Skeletal muscle tissue (tissue), 4 donors: Measurements from ENCODE around the gene OR5A2. TPM values are rescaled to one million over a fixed set of nuclear protein-coding genes. Genes with fewer than 3 reads are reported as not detected.

Experiments used
- H3K27ac ChIP-seq: one replicate; pipeline ENCODE4 v1.7.0; 2013; ENCODE audit warnings: mild to moderate bottlenecking, low read depth, low read length, inconsistent platforms
- H3K27me3 ChIP-seq, 3 donors: one replicate each; pipeline ENCODE4 v1.7.0; 2013; ENCODE audit warnings: low read length in 3 of 3; ENCODE audit not compliant: control insufficient read depth in 3 of 3, insufficient read depth in 3 of 3
- H3K36me3 ChIP-seq, 3 donors: one replicate each; pipeline ENCODE4 v1.7.0; 2013; ENCODE audit warnings: low read length in 3 of 3; ENCODE audit not compliant: control insufficient read depth in 3 of 3, insufficient read depth in 3 of 3
- H3K4me1 ChIP-seq, 3 donors: one replicate each; pipeline ENCODE4 v1.7.0; 2013; ENCODE audit warnings: low read length in 3 of 3, mild to moderate bottlenecking in 3 of 3; ENCODE audit not compliant: control insufficient read depth in 3 of 3, insufficient read depth in 3 of 3
- H3K4me3 ChIP-seq, 3 donors: one replicate each; pipeline ENCODE4 v1.7.0; 2013; ENCODE audit warnings: low read length in 3 of 3
- H3K9ac ChIP-seq, 3 donors: one replicate each; pipeline ENCODE4 v1.7.0; 2013; ENCODE audit warnings: low read length in 3 of 3, mild to moderate bottlenecking in 3 of 3, moderate library complexity in 2 of 3, low read depth in 1 of 3
- H3K9me3 ChIP-seq, 3 donors: one replicate each; pipeline ENCODE4 v1.7.0; 2013; ENCODE audit warnings: low read length in 3 of 3; ENCODE audit not compliant: control insufficient read depth in 3 of 3
- total RNA-seq: library from RNA; depleted of rRNA; stranded (reverse); fragments of >200 nt; gene quantifications from one replicate; pipeline ENCODE4 v1.2.3, GENCODE V29; 2014
- donor health status: Osteomylitis.

The OR5A2 gene
- total RNA-seq, 1 donor from 2014 or later: not detected

- H3K36me3 ChIP-seq: no peaks in the 10 kb centered on the region
- no peaks in the 10 kb centered on the region for H3K9me3 ChIP-seq
- H3K9ac ChIP-seq: no peak overlapping the region
Measured at GRCh38 chr11:59429924-59430516, 3.8 kb upstream of the OR5A2 start.

GRCh38 chr11:59427068-59427382 is 812 bp upstream of the OR5A2 start:
- Histone ChIP-seq H3K27me3 (no peaks in the 10 kb centered on the region), H3K4me1 (no peaks in the 10 kb centered on the region), H3K27ac (no peak overlapping the region)

More at GRCh38 chr11:59429924-59430516, 3.8 kb upstream of the OR5A2 start:
- Histone ChIP-seq H3K4me3 (no peak overlapping the region), H3K4me1 (no peaks in the 10 kb centered on the region), H3K27ac (no peak overlapping the region), H3K27me3 (no peaks in the 10 kb centered on the region)

DNA sequence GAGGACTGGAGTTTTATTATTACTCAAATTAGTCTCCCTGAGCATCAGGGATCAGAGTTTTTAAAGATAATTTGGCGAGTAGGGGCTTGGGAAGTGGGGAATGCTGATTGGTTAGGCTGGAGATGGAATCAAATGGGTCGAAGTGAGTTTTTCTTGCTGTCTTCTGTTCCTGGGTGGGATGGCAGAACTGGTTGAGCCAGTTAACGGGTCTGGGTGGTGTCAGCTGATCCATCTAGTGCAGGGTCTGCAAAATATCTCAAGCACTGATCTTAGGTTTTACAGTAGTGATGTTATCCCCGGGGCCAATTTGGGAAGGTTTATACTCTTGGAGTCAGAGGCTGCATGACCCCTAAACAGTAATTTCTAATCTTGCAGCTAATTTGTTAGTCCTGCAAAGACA is 1.1 kb downstream of the OR5A2 start:
- no peaks in the 10 kb centered on the region for H3K36me3 ChIP-seq
- no peaks in the 10 kb centered on the region for H3K27me3 ChIP-seq
- no peaks in the 10 kb centered on the region for H3K9me3 ChIP-seq
- H3K4me3 ChIP-seq: no peak overlapping the region
- no peak overlapping the region for H3K27ac ChIP-seq
- no peak overlapping the region for H3K9ac ChIP-seq
- H3K4me1 ChIP-seq: no peaks in the 10 kb centered on the region

More at GRCh38 chr11:59427068-59427382, 812 bp upstream of the OR5A2 start:
- no peaks in the 10 kb centered on the region for H3K36me3 ChIP-seq
- H3K9me3 ChIP-seq: no peaks in the 10 kb centered on the region
- no peak overlapping the region for H3K9ac ChIP-seq
- H3K4me3 ChIP-seq: no peak overlapping the region

GRCh38 chr11:59423835-59424234 is 2.4 kb downstream of the OR5A2 start:
- Histone ChIP-seq H3K4me3 (no peak overlapping the region), H3K9ac (no peak overlapping the region), H3K9me3 (no peaks in the 10 kb centered on the region), H3K27ac (no peak overlapping the region), H3K4me1 (no peaks in the 10 kb centered on the region), H3K36me3 (no peaks in the 10 kb centered on the region), H3K27me3 (no peaks in the 10 kb centered on the region)

- H3K27me3 ChIP-seq: no peaks in the 10 kb centered on the region
- H3K9ac ChIP-seq: no peak overlapping the region
- no peaks in the 10 kb centered on the region for H3K9me3 ChIP-seq
- H3K4me1 ChIP-seq: no peaks in the 10 kb centered on the region
- no peak overlapping the region for H3K4me3 ChIP-seq
- no peaks in the 10 kb centered on the region for H3K36me3 ChIP-seq
- H3K27ac ChIP-seq: no peak overlapping the region
Measured at GRCh38 chr11:59418156-59418555, 8.1 kb downstream of the OR5A2 start.

GRCh38 chr11:59417023-59417422 is 9.2 kb downstream of the OR5A2 start:
- no peaks in the 10 kb centered on the region for H3K36me3 ChIP-seq
- H3K4me3 ChIP-seq: no peak overlapping the region
- no peak overlapping the region for H3K27ac ChIP-seq
- no peak overlapping the region for H3K9ac ChIP-seq
- H3K27me3 ChIP-seq: no peaks in the 10 kb centered on the region
- no peaks in the 10 kb centered on the region for H3K4me1 ChIP-seq
- H3K9me3 ChIP-seq: no peaks in the 10 kb centered on the region

GRCh38 chr11:59416613-59417012 is 9.6 kb downstream of the OR5A2 start:
- no peak overlapping the region for H3K27ac ChIP-seq
- no peaks in the 10 kb centered on the region for H3K9me3 ChIP-seq
- no peaks in the 10 kb centered on the region for H3K27me3 ChIP-seq
- H3K4me3 ChIP-seq: no peak overlapping the region
- H3K4me1 ChIP-seq: no peaks in the 10 kb centered on the region
- no peaks in the 10 kb centered on the region for H3K36me3 ChIP-seq
- H3K9ac ChIP-seq: no peak overlapping the region

DNA sequence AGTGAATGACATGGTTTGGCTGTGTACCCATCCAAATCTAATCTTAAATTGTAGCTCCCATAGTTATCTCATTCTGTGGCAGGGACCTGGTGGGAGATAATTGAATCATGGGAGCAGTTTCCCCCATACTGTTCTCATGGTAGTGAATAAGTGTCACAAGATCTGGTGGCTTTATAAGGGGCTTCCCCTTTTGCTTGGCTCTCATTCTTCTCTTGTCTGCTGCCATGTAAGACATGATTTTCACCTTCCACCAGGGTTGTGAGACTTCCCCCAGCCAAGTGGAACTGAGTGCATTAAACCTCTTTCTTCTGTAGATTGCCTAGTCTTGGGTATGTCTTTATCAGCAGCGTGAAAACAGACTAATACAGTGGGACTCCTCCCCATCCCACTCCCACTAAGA is 11.1 kb downstream of the OR5A2 start:
- H3K36me3 ChIP-seq: no peaks in the 10 kb centered on the region
- H3K27me3 ChIP-seq: no peaks in the 10 kb centered on the region
- no peaks in the 10 kb centered on the region for H3K4me1 ChIP-seq
- no peak overlapping the region for H3K9ac ChIP-seq
- H3K27ac ChIP-seq: no peak overlapping the region
- no peak overlapping the region for H3K4me3 ChIP-seq
- H3K9me3 ChIP-seq: no peaks in the 10 kb centered on the region

GRCh38 chr11:59413646-59414045 is 12.6 kb downstream of the OR5A2 start:
- Histone ChIP-seq H3K9me3 (no peaks in the 10 kb centered on the region), H3K9ac (no peak overlapping the region), H3K4me3 (no peak overlapping the region), H3K4me1 (no peaks in the 10 kb centered on the region), H3K27ac (no peak overlapping the region), H3K27me3 (no peaks in the 10 kb centered on the region), H3K36me3 (no peaks in the 10 kb centered on the region)

- Histone ChIP-seq H3K9ac (no peak overlapping the region), H3K9me3 (no peaks in the 10 kb centered on the region), H3K27me3 (no peaks in the 10 kb centered on the region), H3K4me3 (no peak overlapping the region), H3K4me1 (no peaks in the 10 kb centered on the region), H3K27ac (no peak overlapping the region), H3K36me3 (no peaks in the 10 kb centered on the region)
Measured at GRCh38 chr11:59403546-59403945, 22.7 kb downstream of the OR5A2 start.

DNA sequence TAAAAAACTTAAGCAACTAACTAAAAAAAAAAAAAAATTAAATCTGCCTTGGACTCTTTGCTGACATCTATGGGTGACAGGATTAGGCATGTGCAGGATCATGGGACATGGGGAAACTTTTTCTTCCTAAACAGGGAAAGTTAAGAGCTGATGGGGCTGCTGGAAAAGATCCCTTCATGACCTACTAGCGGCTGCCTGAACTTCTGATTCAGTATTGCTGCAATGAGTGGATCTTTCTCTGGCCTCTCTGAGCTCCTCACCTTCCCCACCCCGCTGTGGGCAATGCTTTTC is 25.0 kb downstream of the OR5A2 start:
- Histone ChIP-seq H3K9ac (no peak overlapping the region), H3K36me3 (no peaks in the 10 kb centered on the region), H3K27me3 (no peaks in the 10 kb centered on the region), H3K4me1 (no peaks in the 10 kb centered on the region), H3K9me3 (no peaks in the 10 kb centered on the region), H3K27ac (no peak overlapping the region), H3K4me3 (no peak overlapping the region)
